NOMO-1 treated with dmso at 0.1 percent for 144 hours (cell line): ENCODE data around the gene KIZ.
"Not testable (repeated sequence)": the region's sequence is repeated elsewhere in the genome, so short reads cannot be mapped to it uniquely, and the experiment has no call there.

Source experiments
- DNase-seq: peaks from one replicate; lab custom pipeline; 2025; ENCODE audit not compliant: unreplicated experiment; lab: John Stamatoyannopoulos, UW

KIZ gene

DNA sequence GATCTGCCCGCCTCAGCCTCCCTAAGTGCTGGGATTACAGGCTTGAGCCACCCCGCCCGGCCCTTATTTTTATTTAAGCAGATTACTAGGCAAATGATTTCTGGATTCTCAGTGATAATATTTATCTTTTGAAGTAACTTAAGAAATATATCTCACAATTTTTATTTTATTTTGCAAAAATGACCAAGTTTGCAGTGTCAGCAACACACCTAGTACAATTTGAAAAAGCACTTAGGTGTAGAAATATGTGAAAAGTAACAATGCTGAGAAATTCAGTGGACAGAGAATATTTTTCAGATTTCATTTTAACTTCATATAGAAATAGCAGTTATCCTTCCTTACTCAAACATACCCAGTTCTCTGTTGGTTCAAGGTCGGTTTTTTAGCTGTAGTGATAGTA lies 98.3 kb downstream of the KIZ start:
- no peak for DNase-seq

DNA sequence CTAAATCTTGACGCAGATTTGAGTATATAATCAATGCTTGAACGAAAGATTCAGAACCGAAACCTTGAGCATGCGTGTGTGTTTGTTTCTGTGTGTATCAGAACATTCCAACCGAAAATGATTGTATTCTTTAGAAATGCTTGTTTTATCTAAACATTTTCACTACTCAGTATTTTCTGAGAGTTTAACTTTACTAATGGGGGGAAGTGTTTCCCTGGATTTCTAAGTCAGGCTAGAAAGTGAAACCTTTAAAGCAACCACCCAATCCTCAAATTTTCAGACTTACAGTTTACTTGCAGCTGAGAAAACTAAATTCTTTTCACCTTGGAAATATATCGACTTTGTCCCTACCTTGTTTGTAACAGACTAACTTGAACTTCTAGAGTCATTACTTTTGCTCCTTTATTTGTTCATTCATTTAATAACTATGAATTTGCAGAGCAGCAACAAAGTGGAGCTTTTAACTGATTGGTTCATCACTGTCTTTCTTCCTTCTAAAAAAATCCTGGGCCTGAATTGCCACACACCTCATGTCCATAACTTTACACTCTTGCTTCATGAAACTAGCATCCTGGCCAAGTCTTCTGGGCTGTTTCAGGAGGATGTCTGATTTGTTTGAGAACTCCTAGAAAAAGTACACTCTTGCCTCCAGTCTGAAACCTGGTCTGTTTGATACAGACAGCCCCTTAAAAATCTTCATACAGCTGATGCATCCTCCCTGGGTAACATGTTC lies 99.5 kb downstream of the KIZ start:
- DNase-seq: no peak

DNA sequence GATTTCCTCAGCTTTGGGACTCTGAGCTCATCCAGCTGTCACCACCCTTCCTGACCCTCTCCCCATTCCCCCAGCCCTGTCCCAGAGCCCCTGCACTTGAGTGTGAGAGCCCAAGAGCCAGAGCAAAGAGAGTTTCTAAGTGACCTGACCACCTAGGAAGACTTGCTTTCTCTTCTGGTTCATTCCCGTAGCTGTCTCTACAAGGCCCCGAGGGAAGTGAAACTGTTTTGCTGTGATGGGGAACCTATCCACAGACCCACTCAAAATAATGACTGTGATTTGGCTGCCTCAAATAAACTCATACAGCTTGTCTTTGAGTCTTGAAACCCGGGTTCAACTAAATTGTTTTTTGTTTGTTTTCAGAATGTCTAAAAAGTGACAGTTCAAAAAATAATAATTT lies 102.6 kb downstream of the KIZ start:
- DNase-seq: peak; percentile 33

DNA sequence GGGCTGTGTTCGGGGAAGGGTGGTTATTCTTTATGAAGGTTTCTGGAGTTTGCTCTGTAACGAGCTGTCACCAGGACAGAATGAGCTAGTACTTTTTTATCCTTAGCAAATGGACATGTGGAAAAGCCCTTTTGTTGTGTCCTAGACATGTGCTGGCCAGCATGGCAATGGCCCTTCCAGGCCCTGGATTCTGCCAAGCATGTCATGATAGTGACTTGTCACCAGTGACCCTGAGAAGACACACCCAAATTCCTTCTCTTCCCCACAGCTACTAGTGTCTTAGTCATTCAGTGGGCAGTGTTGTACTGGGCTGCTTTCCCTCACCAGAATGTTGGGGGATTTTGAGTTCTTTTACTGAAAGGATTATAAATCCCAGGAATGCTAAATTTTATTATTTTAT lies 103.3 kb downstream of the KIZ start:
- DNase-seq: no peak

DNA sequence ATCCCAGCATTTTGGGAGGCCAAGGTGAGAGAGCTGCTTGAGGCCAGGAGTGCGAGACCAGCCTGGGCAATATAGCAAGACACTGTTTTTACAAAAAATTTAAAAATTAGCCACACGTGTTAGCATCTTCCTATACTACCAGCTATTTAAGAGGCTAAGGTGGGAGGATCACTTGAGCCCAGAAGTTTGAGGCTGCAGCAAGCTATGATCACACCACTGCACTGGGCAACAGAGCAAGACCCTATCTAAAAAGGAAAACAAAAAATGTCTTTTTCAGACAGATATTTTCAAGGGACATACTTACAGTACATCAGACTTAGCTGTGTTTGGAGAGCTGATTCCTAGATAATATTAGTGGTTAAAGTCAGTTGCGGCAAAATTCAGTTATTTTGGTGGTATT lies 104.3 kb downstream of the KIZ start:
- no peak for DNase-seq

DNA sequence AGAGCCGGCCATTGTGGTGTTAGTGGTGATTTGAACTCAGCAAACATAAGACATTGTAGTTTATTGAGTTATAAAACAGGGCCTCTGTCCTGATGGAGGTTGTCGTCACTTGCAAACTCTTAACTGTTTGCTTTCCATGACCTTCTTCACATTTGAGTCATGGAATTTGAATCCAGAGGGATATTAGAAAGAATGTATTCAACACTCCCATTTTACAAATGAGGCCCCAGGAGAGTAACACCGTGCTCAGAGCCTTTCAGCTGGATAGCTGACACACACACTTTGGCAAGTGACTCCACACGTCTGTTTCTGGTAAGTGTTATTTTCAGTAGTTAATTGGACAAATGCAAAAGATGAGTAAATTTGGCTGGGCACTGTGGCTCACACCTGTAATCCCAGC lies 104.8 kb downstream of the KIZ start:
- no peak for DNase-seq

DNA sequence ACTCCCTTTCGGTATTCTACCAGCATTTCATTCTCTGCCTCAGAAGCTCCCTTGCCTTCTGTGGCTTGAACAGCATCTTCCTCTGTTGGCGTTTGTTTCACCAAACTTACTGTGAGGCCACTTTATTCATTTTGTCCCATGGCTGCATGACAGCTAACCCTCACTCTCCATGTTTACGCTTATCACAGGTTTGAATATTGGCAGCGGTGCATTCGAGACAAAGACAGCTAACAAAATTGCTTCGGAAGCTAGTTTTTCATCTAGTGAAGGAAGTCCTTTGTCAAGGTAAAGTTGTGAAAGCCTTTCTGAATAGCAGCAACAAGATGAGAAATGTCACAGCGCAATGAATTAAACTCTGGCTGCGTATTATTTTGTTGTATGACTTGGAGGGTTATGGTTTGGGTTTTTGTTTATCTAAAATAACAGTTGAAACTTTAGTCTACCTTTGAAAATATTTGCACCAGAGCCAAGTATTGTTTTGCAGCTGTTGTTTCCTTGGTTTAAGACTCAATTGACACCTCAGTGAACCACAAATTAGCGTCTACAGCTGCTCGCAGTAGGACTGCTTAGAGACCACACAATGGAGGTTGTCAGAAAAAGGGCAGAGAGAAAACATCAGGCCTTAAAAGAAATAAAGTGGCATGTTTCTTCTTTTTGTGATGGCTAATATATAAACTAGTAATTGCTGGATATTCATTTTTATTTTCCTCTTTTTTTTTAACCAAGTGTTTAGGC lies 106.8 kb downstream of the KIZ start:
- DNase-seq: no peak

DNA sequence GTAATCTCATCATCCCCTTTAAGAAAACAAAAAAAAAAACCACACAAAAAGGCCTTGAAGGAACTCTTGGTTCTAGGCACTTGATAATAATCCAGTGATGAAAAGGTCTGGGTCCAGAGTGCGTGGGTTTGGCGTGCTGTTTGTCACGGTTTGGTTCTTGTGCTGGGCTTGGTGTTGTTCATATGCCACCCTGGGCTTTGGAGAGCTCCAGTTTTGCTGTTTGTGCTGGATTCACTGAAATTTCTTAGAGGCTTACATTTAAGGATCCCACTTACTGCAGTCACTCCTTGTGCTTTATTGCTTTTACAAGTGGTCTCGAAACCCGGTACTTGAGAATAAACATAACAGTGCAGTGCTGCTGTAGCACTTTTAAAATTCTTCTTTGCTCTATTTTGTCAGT lies 108.4 kb downstream of the KIZ start:
- DNase-seq: no peak

DNA sequence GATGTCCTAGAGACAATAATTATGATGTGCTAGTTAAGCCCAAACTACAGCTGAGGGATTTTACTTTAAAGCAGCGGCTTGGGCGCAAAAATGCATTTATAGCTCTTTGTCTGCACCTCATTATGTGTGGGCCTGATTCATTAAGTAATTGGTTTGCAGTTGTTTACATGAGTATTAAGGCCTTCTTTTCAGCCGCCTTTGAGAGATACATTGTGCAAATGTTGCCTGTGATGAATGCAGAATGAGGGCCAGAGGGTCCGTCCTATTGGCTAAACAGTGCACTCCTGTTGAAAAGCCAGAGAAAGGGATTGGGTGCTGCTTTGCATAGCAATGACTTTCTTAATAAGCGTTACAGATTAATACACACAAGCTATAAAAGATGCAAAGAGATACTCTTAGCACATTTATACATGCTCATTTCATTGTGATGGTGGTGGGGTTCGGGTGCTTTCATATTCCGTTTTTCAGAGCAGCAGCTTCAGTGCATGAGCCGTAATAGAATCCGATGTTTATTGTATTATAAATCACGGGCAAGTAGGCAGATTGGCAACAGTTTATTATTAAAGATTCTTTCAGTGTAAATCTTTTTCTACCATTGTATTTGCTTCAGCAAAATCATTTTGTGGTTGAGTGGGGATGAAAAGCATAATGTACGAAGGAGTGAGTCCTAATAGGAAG lies 109.1 kb downstream of the KIZ start:
- no peak for DNase-seq

DNA sequence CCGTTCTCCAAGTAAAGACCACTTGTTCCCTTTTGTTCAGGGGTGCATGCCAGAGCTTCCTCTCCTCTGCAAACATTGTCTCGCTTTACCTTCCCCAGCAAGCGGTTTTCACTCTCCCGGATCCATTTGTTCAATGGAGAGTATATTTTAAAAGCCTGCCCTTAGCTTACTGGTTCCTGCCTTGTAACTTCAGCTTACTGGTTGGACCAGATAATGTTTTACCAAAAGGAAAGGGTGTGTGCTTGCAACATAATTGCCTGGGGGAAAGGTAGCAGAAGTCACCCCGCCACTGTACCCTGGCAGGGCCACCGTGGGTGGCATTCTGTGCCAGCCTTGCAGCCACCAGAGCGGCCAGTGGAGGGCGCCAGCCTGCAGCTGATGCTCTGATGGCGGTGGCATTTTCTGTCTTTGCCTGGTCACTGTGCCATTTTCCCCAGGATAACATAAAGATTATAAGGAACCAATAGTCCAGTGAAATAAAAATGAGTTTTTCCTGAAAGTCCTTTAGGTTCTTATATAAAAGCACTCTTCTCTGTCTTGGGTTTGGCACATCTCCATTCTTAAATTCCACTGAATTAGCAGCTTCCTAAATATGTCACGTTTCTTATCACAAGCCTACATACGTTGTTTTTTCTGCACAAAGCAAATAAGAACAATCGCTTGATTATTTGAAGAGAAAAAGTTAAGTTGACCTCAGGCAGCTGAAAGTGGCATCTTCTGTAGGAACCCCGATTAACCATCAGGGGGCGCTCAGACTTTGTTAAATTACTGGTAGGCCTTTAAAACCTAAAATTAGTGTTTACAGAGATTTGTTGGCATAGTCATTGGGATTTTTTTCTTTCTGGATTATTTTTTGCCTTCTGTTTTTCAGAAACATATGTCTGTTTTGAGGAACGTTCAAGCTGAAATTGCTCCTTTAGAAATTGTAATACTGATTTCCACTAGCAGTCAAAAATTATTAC lies 109.9 kb downstream of the KIZ start:
- peak; percentile 2 for DNase-seq

DNA sequence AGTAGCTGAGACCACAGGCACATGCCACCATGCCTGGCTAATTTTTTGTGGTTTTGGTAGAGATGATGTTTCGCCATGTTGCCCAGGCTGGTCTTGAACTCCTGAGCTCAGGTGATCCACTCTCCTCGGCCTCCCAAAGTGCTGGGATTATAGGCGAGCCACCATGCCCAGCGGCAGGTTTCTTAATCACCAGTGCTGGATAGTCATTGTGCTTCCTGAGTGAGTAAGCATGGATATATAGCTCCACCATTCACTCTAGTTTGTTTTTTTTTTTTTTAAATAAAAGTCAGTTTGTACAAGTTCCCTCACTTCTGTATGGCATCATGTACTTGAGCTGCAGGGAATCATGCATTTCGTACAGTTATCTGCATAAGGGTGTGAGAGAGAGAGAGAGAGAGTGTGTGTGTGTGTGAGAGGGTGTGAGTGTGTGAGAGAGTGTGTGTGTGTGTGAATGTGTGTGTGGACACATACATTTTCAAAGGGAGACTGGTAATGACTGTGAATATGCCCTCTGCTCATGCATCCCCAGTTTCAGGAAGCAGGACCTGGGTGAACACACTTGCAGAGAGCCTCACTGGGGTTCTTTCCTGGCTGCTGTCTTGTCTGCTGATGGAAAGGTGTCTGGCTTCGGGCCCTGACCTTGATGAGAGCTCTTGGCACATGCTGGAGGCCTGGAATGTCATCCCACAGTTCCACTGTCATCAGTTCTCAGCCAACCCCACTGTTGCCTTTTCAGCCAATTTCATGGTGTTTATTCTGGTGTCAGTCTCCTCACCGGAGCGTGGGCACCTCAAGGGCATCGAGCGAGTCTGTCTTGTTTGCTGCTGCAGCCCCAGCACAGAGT lies 112.3 kb downstream of the KIZ start:
- DNase-seq: no peak

DNA sequence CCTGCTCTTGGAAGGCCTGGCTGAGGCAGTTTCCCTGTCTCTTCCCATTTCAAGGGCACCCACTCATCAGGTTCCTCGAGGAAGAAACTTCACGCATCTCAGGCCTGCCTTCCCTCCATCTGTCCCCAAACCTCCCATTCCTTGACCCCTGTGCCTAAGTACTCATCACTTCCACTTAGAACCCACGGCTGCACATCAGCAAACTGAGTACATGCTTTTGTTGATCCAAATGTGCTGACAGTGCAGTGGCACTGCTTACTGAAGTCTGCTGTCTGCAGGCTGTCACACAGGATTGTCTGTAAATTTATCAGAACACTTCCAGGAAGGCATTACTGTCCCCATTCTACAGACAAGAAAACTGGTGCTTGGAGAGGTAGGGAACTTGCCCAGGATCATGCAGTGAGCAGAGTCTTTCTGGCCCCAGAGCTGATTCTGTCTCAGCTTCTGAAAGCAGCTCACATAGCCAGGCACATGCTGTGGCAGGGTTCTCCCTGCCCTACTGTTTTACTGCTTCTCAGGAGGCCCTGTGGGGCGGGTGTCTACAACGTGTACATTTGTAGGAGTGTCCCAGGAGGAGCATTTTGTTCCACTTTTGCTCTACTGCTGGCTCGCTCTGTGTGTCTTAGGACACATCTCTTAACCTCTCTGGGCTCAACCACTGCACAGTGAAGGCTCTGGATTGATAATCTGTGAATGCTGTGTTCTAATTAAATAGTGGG lies 113.1 kb downstream of the KIZ start:
- no peak for DNase-seq

DNA sequence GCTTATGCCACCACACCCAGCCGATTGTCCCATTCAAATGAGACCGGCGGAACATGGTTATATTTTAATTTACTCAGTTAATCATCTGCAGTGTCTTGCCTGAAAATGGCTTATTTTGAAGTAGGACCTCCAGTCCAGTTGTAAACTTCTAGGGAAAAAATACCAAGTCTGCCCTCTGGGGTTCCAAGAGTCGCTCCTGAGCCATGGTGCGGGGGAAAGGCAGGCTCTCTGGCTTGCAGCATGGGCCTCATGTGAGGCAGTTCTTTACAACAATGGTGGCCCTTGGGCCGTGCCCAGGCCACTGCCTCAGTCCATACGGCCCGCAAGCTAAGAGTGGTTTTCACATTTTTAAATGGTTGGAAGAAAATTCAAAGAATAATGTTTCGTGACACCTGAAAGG lies 114.5 kb downstream of the KIZ start:
- DNase-seq: no peak

DNA sequence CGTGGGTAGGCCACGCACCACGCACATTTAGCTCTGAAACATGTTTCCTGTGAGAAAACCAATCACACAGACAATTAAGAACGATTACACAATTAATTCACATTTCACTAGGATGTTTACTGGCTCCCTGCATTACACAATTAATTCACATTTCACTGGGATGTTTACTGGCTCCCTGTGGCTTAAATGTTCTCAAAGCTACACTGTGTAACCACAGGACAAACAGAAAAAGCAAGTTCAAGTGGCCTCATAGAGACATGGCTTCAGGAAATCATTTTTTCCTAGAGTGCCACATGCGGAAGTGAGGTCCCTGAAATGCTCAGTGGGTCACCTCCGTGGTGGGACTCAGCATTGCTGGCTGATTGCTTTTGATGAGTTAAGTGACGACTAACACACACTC lies 115.5 kb downstream of the KIZ start:
- no peak for DNase-seq

DNA sequence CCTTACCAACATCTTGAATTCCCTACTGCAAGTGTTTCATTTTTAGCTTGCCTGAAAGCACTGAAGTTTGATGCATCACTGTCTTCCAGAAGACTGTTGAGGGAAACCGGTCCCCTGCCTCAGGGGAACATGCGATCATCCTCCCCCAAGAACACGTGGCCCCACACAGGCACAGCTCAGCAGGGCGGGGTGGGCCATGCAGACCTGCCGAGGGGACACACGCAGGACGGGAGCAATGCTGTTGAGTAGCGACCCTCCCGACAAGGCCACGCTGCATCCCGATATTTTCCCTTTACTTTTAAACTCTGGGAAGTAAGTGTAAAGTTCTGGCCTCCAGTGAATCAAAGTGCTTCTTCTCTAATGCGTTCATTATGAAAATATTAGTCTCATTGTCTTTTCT lies 117.9 kb downstream of the KIZ start:
- DNase-seq: no peak

DNA sequence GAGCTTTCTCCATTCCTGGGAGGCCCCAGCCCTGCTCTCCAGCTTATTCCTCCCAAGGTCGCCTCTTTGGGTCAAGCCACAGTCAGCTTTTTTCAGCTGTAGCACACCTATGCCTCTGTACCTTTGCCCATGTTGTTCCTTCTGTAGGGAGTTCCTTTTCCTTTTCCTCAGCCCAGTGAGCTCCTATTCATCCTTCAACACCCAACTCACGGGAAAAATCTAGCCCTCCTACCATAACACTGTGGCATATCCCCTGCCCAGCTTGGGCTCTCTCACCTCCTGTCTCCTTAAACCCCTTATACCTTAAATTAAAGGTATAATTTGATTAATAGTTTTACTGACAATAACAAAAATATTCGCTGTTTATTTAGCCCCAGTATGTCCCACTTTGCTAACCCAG lies 118.9 kb downstream of the KIZ start:
- no peak for DNase-seq

DNA sequence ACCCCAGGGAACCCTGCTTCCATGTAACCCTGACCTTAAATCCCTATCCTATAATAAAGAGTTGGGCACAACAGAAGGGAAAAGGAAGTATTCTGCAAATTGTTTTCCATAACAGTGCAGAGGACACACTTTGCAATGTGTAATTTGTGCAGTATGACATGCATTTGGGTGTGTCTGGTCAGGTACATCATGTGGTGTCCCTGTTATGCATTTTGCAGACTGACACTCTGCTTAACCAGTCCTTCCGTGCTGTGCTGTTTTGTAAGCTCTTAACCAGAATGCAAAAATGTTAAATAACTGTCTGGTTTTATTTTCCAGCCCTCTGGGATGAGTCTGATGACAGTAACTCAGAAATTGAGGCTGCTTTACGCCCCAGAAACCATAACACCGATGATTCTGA lies 120.3 kb downstream of the KIZ start:
- no peak for DNase-seq

DNA sequence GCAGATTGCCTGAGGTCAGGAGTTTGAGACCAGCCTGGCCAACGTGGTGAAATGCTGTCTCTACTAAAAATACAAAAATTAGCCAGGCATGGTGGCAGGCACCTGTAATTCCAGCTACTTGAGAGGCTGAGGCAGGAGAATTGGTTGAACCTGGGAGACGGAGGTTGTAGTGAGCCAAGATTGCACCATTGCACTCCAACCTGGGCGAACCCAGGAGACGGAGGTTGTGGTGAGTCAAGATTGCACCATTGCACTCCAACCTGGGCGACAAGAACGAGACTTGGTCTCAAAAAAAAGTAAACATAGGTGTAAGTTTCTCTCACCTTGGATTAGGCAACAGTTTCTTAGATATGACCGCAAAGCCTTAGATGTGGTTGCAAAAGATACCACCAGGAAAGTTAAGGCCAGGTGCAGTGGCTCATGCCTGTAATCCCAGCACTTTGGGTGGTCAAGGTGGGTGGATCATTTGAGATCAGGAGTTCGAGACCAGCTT lies 121.8 kb downstream of the KIZ start:
- not testable (repeated sequence) for DNase-seq

DNA sequence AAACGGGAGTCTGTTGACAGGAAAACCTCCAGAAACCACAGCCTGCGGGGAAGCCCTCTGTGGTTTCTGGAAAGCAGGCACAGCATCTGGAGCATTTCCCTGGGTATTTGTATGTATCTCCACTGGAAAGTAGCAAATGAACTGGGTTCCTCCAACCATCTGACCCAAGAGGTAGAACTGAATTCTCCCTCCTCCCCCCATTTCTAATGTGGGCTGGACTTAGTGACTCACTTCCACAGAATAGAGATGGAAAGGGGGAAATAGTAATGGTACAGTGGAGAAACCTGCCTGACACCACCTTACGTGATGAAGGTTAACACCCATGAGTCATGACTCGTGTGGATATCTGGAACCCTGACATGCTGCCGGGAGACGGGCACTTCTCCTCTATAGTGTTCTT lies 125.4 kb downstream of the KIZ start:
- DNase-seq: no peak
